ENCODE measurements around the gene ZBTB7A. TPM values are rescaled to one million over a fixed set of nuclear protein-coding genes. Genes with fewer than 3 reads are reported as not detected.

ZBTB7A gene
- total RNA-seq, 1 donor from 2014 or later: 63.8 TPM

- no peak for DNase-seq (ENCODE audit: low spot score)
These were observed 27.6 kb upstream of the ZBTB7A start for GRCh38 chr19:4094291-4094690.

GRCh38 chr19:4093643-4094175 lies 27.0 kb upstream of the ZBTB7A start:
- DNase-seq (ENCODE audit: low spot score): no peak

GRCh38 chr19:4090356-4091220 lies 23.9 kb upstream of the ZBTB7A start:
- no peak for DNase-seq (ENCODE audit: low spot score)

- no peak for DNase-seq (ENCODE audit: low spot score)
These were observed 23.2 kb upstream of the ZBTB7A start for GRCh38 chr19:4089946-4090345.

GRCh38 chr19:4089400-4089908 lies 22.8 kb upstream of the ZBTB7A start:
- peak; percentile 85 for DNase-seq (ENCODE audit: low spot score)

GRCh38 chr19:4088975-4089374 lies 22.3 kb upstream of the ZBTB7A start:
- DNase-seq (ENCODE audit: low spot score): peak; percentile 73

- DNase-seq (ENCODE audit: low spot score): no peak
These were observed 21.3 kb upstream of the ZBTB7A start for GRCh38 chr19:4087787-4088679.

- DNase-seq (ENCODE audit: low spot score): no peak
These were observed 19.7 kb upstream of the ZBTB7A start for GRCh38 chr19:4086411-4086867.

GRCh38 chr19:4084547-4084877 lies 17.8 kb upstream of the ZBTB7A start:
- DNase-seq (ENCODE audit: low spot score): no peak

- peak; percentile 74 for DNase-seq (ENCODE audit: low spot score)
These were observed 17.2 kb upstream of the ZBTB7A start for GRCh38 chr19:4083677-4084546.

GRCh38 chr19:4082172-4082571 lies 15.5 kb upstream of the ZBTB7A start:
- DNase-seq (ENCODE audit: low spot score): no peak

- no peak for DNase-seq (ENCODE audit: low spot score)
These were observed 14.9 kb upstream of the ZBTB7A start for GRCh38 chr19:4081441-4082129.

GRCh38 chr19:4080473-4080872 lies 13.8 kb upstream of the ZBTB7A start:
- DNase-seq (ENCODE audit: low spot score): no peak

GRCh38 chr19:4077800-4078684 lies 11.3 kb upstream of the ZBTB7A start:
- DNase-seq (ENCODE audit: low spot score): peak; percentile 83

GRCh38 chr19:4077007-4077374 lies 10.3 kb upstream of the ZBTB7A start:
- DNase-seq (ENCODE audit: low spot score): no peak

- no peak for DNase-seq (ENCODE audit: low spot score)
These were observed 8.7 kb upstream of the ZBTB7A start for GRCh38 chr19:4075373-4075772.

GRCh38 chr19:4071610-4072009 lies 4.9 kb upstream of the ZBTB7A start:
- no peak for DNase-seq (ENCODE audit: low spot score)

- no peak for DNase-seq (ENCODE audit: low spot score)
These were observed 2.7 kb upstream of the ZBTB7A start for GRCh38 chr19:4069331-4069959.

Measured in ureter (tissue), 1 donor.